ENCODE results near the gene MAN2A2.

DNA sequence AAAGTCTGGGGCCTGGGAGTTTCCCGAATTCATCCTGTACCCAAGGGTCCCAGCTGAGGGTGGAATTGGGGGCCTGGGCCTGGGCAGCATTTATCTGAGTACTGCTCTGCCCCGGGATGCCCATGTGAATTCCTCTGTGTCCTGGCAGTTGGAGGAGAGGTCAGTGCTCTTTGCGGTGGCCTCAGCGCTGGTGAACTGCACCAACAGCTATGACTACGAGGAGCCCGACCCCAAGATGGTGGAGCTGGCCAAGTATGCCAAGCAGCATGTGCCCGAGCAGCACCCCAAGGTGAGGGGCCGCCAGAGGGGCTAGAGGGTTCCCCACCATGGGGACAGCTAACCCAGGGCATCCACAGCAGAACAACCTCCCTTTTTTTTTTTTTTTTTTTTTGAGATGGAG, 45.4 kb downstream of the MAN2A2 start:
- TF ChIP-seq, protein P1, sequence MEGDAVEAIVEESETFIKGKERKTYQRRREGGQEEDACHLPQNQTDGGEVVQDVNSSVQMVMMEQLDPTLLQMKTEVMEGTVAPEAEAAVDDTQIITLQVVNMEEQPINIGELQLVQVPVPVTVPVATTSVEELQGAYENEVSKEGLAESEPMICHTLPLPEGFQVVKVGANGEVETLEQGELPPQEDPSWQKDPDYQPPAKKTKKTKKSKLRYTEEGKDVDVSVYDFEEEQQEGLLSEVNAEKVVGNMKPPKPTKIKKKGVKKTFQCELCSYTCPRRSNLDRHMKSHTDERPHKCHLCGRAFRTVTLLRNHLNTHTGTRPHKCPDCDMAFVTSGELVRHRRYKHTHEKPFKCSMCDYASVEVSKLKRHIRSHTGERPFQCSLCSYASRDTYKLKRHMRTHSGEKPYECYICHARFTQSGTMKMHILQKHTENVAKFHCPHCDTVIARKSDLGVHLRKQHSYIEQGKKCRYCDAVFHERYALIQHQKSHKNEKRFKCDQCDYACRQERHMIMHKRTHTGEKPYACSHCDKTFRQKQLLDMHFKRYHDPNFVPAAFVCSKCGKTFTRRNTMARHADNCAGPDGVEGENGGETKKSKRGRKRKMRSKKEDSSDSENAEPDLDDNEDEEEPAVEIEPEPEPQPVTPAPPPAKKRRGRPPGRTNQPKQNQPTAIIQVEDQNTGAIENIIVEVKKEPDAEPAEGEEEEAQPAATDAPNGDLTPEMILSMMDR (IDR thresholded peaks at IDR 0.05) = no peak
- no peak for TF ChIP-seq POLR2A (IDR thresholded peaks at IDR 0.05)
